ENCODE results near the gene DRC7.

DRC7 gene

GRCh38 chr16:57679016-57679415 lies 15.6 kb upstream of the DRC7 start:
- DNase-seq: no peak

DNA sequence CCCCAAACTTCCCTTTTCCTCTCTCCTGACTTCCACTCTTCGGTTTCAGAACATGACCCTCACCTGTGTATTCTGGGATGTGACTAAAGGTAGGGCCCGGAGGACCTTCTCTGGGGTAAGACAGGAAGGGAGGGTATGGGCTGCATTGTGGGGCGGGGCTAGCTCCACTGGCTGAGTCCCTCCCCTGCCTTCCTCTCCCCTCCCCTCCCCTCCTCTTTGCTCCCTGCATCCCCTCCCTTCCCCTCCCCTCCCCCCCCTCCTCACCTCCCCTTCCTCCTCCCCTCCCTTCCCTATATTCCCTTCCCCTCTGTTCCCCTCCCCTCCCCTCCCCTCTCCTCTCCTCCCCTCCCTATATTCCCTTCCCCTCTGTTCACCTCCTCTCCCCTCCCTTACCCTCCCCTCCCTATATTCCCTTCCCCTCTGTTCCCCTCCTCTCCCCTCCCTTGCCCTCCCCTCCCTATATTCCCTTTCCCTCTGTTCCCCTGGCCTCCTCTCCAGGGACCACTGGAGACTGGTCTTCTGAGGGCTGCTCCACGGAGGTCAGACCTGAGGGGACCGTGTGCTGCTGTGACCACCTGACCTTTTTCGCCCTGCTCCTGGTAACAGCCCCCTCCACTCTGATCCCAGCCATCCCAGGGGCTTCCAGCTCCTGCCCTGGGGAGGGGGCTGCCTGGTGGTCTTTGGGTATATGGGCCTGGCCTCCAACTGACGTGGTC lies 14.7 kb upstream of the DRC7 start:
- DNase-seq: no peak

- DNase-seq: no peak
Observed at GRCh38 chr16:57680842-57681375, 13.7 kb upstream of the DRC7 start.

DNA sequence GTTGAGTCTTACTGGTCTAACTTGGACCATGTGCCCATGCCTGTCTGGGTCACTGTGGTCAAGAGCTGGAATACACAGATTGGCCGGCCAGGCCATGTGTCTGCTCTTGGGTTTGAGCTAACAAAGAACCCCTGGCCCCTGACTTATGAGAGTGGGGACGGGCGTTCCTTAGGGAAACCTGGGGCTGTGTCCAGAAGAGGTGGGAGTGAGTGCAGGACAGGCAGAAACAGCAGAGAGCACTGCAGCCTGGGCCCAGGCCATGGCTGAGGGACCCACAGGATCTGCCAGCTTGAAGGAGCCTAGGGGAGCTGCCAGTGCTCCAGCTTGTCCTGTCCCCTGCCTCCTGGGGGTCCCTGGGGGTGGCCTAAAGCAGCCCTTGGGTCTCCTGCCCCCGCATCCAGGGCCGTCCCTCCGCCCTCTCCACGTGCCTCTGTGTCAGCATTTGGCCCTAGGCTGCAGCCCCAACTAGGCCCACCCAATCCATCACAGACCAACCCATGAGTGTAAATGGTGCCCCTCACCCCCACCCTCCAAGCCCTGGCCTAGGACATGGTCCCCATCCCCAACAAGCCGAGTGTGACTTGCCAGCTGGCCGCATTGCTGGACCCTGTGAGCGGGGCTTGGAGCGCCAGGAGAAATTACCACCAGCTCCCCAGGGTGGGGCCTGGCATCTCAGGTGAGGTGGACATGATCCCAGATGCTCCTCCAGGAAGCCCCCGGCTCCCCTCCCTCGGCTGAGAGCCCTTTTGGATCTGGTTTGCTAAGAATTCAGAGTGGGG lies 12.5 kb upstream of the DRC7 start:
- DNase-seq: no peak

DNA sequence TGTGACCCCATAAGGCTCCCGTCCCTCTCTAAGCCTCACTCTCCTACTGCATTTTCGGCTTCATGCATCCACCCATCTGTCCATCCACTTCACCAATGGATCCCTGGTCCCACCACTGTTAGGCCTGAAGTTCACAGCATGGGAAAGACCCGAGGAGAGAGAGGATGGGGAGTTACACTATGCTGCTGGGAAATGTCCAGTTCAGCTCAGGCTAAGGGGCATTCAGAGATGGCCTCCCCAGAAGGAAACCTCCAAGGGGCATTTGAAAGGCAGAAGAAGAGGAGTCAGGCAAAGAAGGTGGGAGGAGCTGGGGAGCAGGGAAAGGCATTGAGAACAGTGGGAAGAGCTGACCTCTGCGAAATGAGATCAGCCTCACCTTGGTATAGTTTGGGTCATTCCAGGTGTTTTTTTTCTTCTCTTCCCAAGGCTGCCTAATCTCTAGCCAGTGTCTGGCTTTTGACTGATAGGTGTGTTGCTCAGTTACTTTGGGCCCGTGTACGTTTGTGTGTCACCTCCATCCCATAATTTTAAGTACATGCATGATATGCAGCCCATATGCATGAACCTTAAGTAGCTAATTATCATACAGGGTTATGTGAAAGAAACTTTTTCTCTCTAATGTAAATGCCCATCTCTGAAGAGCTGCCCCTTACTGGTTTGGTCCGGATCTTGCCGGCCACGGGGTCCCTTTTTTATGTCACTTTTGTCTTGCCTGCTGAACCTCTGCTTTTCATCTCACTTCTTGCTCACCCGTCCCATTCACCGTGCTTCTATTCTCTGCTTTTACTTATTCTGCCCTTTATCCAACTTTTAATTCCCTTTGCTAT lies 11.6 kb upstream of the DRC7 start:
- DNase-seq: no peak

- no peak for DNase-seq
Observed at GRCh38 chr16:57683636-57684545, 10.7 kb upstream of the DRC7 start.

GRCh38 chr16:57684626-57685358 lies 9.8 kb upstream of the DRC7 start:
- DNase-seq: no peak

GRCh38 chr16:57685633-57686032 lies 9.0 kb upstream of the DRC7 start:
- no peak for DNase-seq

GRCh38 chr16:57686577-57686976 lies 8.0 kb upstream of the DRC7 start:
- DNase-seq: no peak

DNA sequence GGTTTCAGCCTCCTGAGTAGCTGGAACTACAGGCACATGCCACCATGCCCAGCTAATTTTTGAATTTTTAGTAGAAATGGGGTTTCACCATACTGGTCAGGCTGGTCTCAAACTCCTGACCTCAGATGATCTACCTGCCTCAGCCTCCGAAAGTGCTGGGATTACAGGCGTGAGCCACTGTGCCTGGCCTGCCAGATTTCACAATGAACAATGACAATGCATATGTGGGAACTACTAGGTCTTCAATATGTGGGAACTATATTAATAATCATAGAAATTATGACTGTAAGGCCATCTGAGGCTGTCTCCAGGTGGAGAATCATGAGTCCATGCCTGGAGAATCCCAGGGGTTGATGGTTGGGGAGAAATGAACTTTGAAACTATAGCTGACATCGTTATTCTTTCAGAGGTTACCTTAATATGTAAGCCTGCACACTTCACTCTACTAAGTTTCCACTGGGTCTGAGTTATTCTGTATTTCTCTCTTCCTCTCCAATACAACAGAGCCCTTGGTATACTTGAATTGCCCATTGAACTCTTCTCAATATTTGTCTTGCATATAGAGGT lies 7.2 kb upstream of the DRC7 start:
- DNase-seq: no peak

GRCh38 chr16:57688487-57688986 lies 6.1 kb upstream of the DRC7 start:
- no peak for DNase-seq

- DNase-seq: no peak
Observed at GRCh38 chr16:57688987-57689761, 5.4 kb upstream of the DRC7 start.

DNA sequence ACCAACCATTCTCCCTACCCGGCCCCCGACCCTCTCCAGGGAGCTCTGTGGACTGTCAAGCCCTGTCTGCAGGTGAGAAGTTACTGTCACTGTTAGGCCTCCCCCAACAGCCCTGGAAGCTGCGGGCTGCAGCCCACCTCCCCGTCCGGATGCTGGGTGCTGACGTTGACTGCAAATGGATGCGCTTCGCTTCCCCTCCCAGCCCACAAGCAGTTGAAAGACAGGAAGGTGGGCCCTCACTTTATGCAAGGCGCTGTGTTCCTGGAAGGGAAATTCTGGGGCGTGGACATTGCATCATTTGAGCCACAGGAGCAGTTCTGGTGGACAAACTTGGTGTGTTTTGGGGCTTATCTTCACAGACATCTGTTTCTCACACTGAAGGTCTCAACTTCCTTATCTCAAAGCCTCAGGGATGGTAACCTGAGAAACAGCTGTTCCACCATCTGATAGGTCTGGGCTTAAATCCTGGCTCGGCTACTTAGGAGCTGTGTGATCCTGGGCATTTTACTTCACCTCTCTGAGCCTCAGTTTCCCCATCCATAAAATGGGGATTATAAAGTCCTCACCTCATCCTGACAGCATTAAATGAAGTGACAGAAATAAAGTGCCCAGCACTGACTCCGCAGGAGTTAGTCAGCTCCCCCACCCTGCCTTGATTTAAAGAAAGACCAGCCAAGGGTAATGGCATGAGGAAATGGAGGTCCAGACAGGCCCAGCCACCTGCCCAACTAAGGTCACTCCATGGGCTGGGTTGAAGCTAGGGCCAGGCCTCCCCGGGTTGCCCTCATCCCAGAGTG lies 4.6 kb upstream of the DRC7 start:
- peak; percentile 25 to 96 for DNase-seq

DNA sequence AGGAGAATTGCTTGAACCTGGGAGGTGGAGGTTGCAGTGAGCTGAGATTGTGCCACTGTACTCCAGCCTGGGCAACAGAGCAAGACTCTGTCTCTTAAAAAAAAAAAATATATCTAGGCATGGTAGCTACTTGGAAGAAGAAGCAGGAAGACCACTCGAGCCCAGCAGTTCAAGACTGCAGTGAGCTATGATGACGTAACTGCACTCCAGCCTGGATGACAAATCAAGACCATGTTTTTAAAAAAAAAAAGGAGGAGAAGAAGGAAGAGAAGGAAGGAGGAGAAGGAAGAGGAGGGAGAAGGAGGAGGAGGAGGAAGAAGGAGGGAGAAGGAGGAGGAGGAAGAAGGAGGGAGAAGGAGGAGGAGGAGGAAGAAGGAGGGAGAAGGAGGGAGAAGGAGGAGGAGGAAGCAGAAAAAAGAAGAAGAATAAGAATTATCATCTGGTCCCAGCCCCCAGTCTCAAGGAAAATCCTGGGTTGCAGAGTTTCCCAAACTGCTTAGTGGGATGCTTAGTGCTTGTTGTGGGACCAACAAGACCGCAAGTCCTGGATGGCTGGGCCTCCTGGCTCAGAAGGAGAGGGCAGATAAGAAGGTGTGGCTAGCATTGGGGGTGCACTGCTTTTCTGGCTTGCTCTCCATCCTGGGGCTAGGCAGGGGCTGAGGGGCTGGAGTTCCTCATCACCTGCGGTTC lies 3.7 kb upstream of the DRC7 start:
- no peak for DNase-seq

GRCh38 chr16:57692636-57693035 lies 2.0 kb upstream of the DRC7 start:
- DNase-seq: no peak

- DNase-seq: no peak
Observed at GRCh38 chr16:57693550-57693949, 1.1 kb upstream of the DRC7 start.

GRCh38 chr16:57694231-57694724 lies 328 bp upstream of the DRC7 start:
- no peak for DNase-seq

DNA sequence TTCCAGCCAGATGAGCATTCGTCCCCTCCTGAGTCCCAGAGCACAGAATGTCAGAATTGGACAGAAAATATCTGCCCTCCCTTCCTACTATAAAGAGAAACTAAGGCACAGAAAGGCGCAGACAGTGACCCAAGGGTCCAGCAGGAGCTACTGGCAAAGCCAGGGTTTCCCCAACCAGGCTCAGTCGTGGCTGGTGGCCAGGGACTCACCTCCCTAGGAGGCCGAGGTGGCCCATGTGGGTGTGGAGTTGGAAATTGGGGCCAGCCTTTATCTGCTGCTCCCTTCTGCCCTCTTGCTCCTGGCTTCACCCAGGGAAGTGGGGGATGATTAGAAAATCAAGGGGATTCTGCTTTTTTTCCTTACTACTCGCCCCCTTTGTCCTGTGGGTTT lies 1.1 kb downstream of the DRC7 start:
- DNase-seq: no peak

All from bone marrow (tissue), 2 donors.